HFF-Myc (cell line): ENCODE data around the gene SYNJ2.

Experiments
- DNase-seq: peaks from one replicate; pipeline ENCODE4 v3.0.0-alpha.2; 2011; ENCODE audit warnings: low read depth; ENCODE audit errors: extremely low read depth
- H3K4me3 ChIP-seq: replicated peaks from 2 replicates; pipeline ENCODE4 v1.5.1; 2011; ENCODE audit warnings: low read depth, mild to moderate bottlenecking, control low read depth, low read length
- TF ChIP-seq, protein P1 (sequence below): IDR thresholded peaks from 2 replicates; pipeline ENCODE4 v1.5.1; 2012; ENCODE audit warnings: mild to moderate bottlenecking, low read depth, low read length, control low read depth; ENCODE audit errors: missing control alignments

The SYNJ2 gene

DNA sequence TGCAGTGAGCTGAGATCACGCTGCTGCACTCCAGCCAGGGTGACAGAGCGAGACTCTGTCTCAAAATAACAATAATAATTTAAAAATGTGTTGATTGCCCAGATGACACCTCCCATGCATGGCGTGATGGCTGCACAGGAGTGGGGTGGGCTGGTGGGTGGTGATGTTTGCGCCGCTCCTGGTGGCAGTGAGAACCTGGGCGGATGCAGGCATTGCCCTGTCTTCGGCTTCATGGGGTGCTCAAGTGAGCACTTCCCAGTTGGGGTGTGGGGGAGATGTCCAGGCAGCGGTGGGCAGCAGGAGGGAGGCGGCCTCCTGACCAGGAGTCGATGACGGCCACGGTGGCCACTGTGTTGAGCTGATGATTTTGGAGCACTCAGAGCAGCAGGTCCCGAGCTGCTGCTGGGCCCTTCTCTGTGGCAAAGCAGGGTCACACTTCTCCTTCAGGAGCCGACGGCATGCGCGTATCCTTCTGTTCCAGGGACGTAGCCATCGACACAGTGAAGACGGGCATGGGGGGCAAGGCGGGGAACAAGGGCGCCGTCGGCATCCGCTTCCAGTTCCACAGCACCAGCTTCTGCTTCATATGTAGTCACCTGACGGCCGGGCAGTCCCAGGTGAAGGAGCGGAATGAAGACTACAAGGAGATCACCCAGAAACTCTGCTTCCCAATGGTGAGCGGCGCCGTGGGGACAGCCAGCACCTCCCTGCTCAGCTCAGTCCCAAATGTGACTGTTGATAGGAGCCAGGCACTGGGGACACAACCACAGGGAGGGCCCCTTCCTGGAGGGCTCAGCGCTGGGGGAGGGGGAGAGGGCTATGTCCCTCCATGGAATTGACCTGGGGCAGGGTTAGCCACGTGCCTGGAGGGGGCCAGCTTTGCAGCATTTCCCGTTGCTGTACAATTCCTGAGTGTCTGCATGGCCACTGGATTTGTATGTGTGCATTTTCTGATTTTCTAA lies 89.7 kb downstream of the SYNJ2 start:
- TF ChIP-seq, protein P1, sequence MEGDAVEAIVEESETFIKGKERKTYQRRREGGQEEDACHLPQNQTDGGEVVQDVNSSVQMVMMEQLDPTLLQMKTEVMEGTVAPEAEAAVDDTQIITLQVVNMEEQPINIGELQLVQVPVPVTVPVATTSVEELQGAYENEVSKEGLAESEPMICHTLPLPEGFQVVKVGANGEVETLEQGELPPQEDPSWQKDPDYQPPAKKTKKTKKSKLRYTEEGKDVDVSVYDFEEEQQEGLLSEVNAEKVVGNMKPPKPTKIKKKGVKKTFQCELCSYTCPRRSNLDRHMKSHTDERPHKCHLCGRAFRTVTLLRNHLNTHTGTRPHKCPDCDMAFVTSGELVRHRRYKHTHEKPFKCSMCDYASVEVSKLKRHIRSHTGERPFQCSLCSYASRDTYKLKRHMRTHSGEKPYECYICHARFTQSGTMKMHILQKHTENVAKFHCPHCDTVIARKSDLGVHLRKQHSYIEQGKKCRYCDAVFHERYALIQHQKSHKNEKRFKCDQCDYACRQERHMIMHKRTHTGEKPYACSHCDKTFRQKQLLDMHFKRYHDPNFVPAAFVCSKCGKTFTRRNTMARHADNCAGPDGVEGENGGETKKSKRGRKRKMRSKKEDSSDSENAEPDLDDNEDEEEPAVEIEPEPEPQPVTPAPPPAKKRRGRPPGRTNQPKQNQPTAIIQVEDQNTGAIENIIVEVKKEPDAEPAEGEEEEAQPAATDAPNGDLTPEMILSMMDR = no peak
- DNase-seq = no peak
- no peak overlapping the region for H3K4me3 ChIP-seq

GRCh38 chr6:158072083-158072721 lies 90.5 kb downstream of the SYNJ2 start:
- no peak overlapping the region for H3K4me3 ChIP-seq
- TF ChIP-seq, protein P1 = peak; percentile 79
- no peak for DNase-seq

DNA sequence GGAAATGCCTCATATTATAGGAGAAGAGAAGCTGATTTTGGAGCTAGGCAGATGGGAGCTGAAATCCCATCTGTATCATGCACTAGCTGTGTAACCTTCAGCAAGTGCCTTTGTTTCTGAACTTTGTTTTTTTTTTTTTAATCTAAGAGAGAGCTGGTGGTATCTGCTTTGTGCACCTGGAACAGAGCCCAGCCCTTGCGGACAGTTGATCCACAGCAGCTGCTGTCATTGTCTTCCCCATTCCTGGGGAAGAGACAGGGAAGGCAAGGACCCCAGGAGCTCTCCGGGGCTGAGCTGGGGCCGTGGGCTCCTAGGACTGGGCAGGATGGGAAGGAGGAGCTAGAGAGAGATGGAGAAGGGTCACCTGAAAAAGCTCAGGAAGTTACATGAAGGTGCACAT lies 92.1 kb downstream of the SYNJ2 start:
- DNase-seq = no peak
- H3K4me3 ChIP-seq = no peak overlapping the region
- TF ChIP-seq, protein P1 = no peak

GRCh38 chr6:158076548-158076947 lies 94.9 kb downstream of the SYNJ2 start:
- no peak overlapping the region for H3K4me3 ChIP-seq
- DNase-seq = no peak
- TF ChIP-seq, protein P1 = no peak

DNA sequence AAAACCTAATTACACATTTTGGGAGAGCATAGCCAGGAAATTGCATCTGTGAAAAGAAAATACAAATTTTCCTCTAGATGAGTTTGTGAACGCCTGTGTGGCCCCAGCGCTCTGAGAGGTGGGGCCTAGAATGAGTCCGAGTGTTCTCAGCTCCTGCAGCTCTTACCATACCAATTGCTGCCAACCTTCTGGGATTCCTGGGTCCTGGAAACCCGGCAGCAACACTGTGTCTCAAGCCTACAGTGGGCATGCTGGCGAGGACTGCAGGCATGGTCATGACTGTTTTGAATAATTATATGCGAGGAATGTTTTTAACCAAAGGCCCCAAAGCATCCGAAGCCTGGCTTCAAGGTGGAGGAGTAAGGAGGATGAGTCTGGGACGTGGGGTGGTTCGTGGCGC lies 96.0 kb downstream of the SYNJ2 start:
- DNase-seq = no peak
- no peak overlapping the region for H3K4me3 ChIP-seq
- TF ChIP-seq, protein P1 = no peak

- TF ChIP-seq, protein P1 = no peak
- H3K4me3 ChIP-seq = no peak overlapping the region
- DNase-seq = no peak
These were observed 96.7 kb downstream of the SYNJ2 start for GRCh38 chr6:158078320-158078719.
